ENCODE data around the gene CNKSR3.

DNA sequence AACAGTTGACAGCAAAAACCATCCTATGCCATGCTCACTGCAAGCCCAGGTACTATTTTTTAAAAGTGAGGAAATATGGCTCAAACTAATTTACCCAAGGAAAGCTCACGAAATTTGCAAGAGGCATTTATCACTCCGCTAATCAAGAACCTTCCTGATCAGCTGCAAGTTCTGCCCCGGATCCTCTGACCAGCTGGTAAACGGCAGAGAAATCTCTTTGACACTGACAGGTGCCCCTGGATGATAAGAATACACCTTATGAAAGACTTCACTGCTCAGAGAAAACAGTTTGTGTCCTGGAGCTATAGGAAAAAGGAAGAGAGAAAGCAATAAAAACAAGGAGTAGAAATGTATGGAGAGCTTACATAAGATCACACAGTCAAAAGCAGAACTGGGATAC is 6.4 kb downstream of the CNKSR3 start:
- TF ChIP-seq CTCF (IDR thresholded peaks at IDR 0.05), result no peak
- TF ChIP-seq POLR2A (IDR thresholded peaks at IDR 0.05), result no peak
- TF ChIP-seq POLR2AphosphoS5 (IDR thresholded peaks at IDR 0.05; ENCODE audit: insufficient read depth in 1 of 2, low read depth in 1 of 2), result no peak
